SU-DHL-6 (cell line): ENCODE measurements around the gene BRD1.

Experiments used
- H2AFZ ChIP-seq: fragments of 200-600 bp; sonication (generic); 2 replicates; pipeline ENCODE4 v1.6.1; 2014; ENCODE audit warnings: low read depth, mild to moderate bottlenecking, moderate library complexity, mixed read lengths, antibody characterized with exemption, low read length; ENCODE audit not compliant: severe bottlenecking
- H3F3A ChIP-seq: fragments of 200-600 bp; shearing (Covaris generic); 2 replicates; pipeline ENCODE4 v1.6.0; 2016; ENCODE audit warnings: antibody characterized with exemption, mild to moderate bottlenecking; ENCODE audit not compliant: insufficient read depth
- H3K27ac ChIP-seq: fragments of 200-600 bp; sonication (generic); 2 replicates; pipeline ENCODE4 v1.5.1; 2016; ENCODE audit warnings: low read depth, mild to moderate bottlenecking, low read length, moderate library complexity, mixed read lengths
- H3K27me3 ChIP-seq: fragments of 200-600 bp; sonication (generic), shearing (Covaris generic); 2 replicates; pipeline ENCODE4 v1.6.0; 2014; ENCODE audit warnings: mild to moderate bottlenecking, low read length
- H3K36me3 ChIP-seq: fragments of 200-600 bp; sonication (generic); 2 replicates; pipeline ENCODE4 v1.6.1; 2014; ENCODE audit warnings: mild to moderate bottlenecking, low read length, mixed read lengths
- H3K4me2 ChIP-seq: fragments of 300-600, 200-600 bp; shearing (Covaris generic), sonication (generic); 2 replicates; pipeline ENCODE4 v1.6.0; 2014; ENCODE audit warnings: low read length, low read depth, mild to moderate bottlenecking; ENCODE audit not compliant: poor library complexity, severe bottlenecking
- H3K4me3 ChIP-seq: fragments of 200-600 bp; sonication (generic); 2 replicates; pipeline ENCODE4 v1.5.1; 2014; ENCODE audit warnings: antibody characterized with exemption, low read length, mild to moderate bottlenecking, mixed read lengths; ENCODE audit not compliant: insufficient read depth, poor library complexity, severe bottlenecking
- H3K79me2 ChIP-seq: fragments of 200-600 bp; sonication (generic); 2 replicates; pipeline ENCODE4 v1.6.1; 2014; ENCODE audit warnings: mild to moderate bottlenecking, low read length, moderate library complexity; ENCODE audit not compliant: insufficient read depth
- H3K9ac ChIP-seq: fragments of 200-600 bp; sonication (generic); 2 replicates; pipeline ENCODE4 v1.7.0; 2014; ENCODE audit warnings: mild to moderate bottlenecking, low read length
- H3K9me2 ChIP-seq: fragments of 200-600 bp; sonication (generic); replicated peaks from 2 replicates; pipeline ENCODE4 v1.6.1; 2014; ENCODE audit warnings: low read length; ENCODE audit not compliant: insufficient read depth
- H3K9me3 ChIP-seq: fragments of 200-600 bp; sonication (generic); 2 replicates; pipeline ENCODE4 v1.6.1; 2014; ENCODE audit warnings: low read length, mixed read lengths; ENCODE audit not compliant: insufficient read depth
- H4K20me1 ChIP-seq: fragments of 200-600 bp; sonication (generic); 2 replicates; pipeline ENCODE4 v1.6.1; 2014; ENCODE audit warnings: low read depth, mild to moderate bottlenecking, antibody characterized with exemption, low read length, moderate library complexity, mixed read lengths
- CTCF ChIP-seq: fragments of 200-600 bp; sonication (generic); IDR thresholded peaks from one replicate; pipeline ENCODE4 v1.5.1; 2017; ENCODE audit warnings: antibody characterized with exemption, mild to moderate bottlenecking, low read length, moderate library complexity; ENCODE audit not compliant: insufficient read depth, poor library complexity, severe bottlenecking
- EZH2phosphoT487 ChIP-seq: fragments of 200-600 bp; sonication (generic), shearing (Covaris generic); conservative IDR thresholded peaks from 2 replicates; pipeline ENCODE4 v1.6.1; 2018; ENCODE audit warnings: mild to moderate bottlenecking, antibody characterized with exemption, low read length, moderate library complexity, mixed read lengths

The BRD1 gene

GRCh38 chr22:49749885-49750510 lies 77.7 kb downstream of the BRD1 start:
- Histone ChIP-seq H3K27ac (no peak overlapping the region), H3F3A (no peaks in the 10 kb centered on the region), H4K20me1 (no peaks in the 10 kb centered on the region), H3K9me2 (no peaks in the 10 kb centered on the region), H3K9me3 (peaks cover 23% of the 10 kb centered on the region; the same call in 1 of the 2 replicates), H3K36me3 (no peaks in the 10 kb centered on the region; the same call in 1 of the 2 replicates), H3K9ac (no peak overlapping the region), H3K79me2 (no peaks in the 10 kb centered on the region), H3K27me3 (0 out of 2 replicates have a peak, but pooled peaks cover 3% of the 10 kb centered on the region), H2AFZ (no peak overlapping the region), H3K4me2 (no peak overlapping the region), H3K4me3 (no peak overlapping the region)
- no peak for TF ChIP-seq EZH2phosphoT487
- TF ChIP-seq CTCF, result no peak

GRCh38 chr22:49749227-49749626 lies 78.4 kb downstream of the BRD1 start:
- no peak overlapping the region for H3K4me2 ChIP-seq

GRCh38 chr22:49748514-49748913 lies 79.2 kb downstream of the BRD1 start:
- no peak overlapping the region for H3K9ac ChIP-seq
- no peaks in the 10 kb centered on the region for H3F3A ChIP-seq
- TF ChIP-seq EZH2phosphoT487, result no peak
- TF ChIP-seq CTCF, result no peak
- no peak overlapping the region for H3K27ac ChIP-seq
- no peak overlapping the region for H3K4me3 ChIP-seq
- H3K4me2 ChIP-seq, result no peak overlapping the region
- 0 out of 2 replicates have a peak, but pooled peaks cover 3% of the 10 kb centered on the region for H3K27me3 ChIP-seq
- peaks cover 26% of the 10 kb centered on the region; the same call in 1 of the 2 replicates for H3K9me3 ChIP-seq
- H3K36me3 ChIP-seq, result no peaks in the 10 kb centered on the region; the same call in 1 of the 2 replicates
- no peaks in the 10 kb centered on the region for H3K79me2 ChIP-seq
- H4K20me1 ChIP-seq, result no peaks in the 10 kb centered on the region
- H3K9me2 ChIP-seq, result no peaks in the 10 kb centered on the region
- no peak overlapping the region for H2AFZ ChIP-seq

More at GRCh38 chr22:49749227-49749626, 78.4 kb downstream of the BRD1 start:
- H3K79me2 ChIP-seq, result no peaks in the 10 kb centered on the region
- 0 out of 2 replicates have a peak, but pooled peaks cover 3% of the 10 kb centered on the region for H3K27me3 ChIP-seq
- no peaks in the 10 kb centered on the region for H3F3A ChIP-seq
- H3K9me3 ChIP-seq, result peaks cover 26% of the 10 kb centered on the region; the same call in 1 of the 2 replicates
- H3K4me3 ChIP-seq, result no peak overlapping the region
- H3K9me2 ChIP-seq, result no peaks in the 10 kb centered on the region
- no peaks in the 10 kb centered on the region for H4K20me1 ChIP-seq
- TF ChIP-seq EZH2phosphoT487, result no peak
- no peak for TF ChIP-seq CTCF
- no peak overlapping the region for H2AFZ ChIP-seq
- no peak overlapping the region for H3K9ac ChIP-seq
- H3K36me3 ChIP-seq, result no peaks in the 10 kb centered on the region; the same call in 1 of the 2 replicates
- H3K27ac ChIP-seq, result no peak overlapping the region
